Fibroblast of pulmonary artery (primary cell): ENCODE measurements around the gene CLEC3A.

Source experiments
- DNase-seq: peaks from one replicate; pipeline ENCODE4 v3.0.0-alpha.2; 2010; ENCODE audit warnings: low read depth
- H3K4me3 ChIP-seq: replicated peaks from 2 replicates; pipeline ENCODE4 v1.5.1; 2011; ENCODE audit warnings: low read depth, mild to moderate bottlenecking, control low read depth, low read length, moderate library complexity
- TF ChIP-seq, protein P1 (sequence below): IDR thresholded peaks from 2 replicates; pipeline ENCODE4 v1.5.1; 2011; ENCODE audit warnings: mild to moderate bottlenecking, control low read depth, low read length, inconsistent platforms; ENCODE audit errors: missing control alignments

CLEC3A gene

DNA sequence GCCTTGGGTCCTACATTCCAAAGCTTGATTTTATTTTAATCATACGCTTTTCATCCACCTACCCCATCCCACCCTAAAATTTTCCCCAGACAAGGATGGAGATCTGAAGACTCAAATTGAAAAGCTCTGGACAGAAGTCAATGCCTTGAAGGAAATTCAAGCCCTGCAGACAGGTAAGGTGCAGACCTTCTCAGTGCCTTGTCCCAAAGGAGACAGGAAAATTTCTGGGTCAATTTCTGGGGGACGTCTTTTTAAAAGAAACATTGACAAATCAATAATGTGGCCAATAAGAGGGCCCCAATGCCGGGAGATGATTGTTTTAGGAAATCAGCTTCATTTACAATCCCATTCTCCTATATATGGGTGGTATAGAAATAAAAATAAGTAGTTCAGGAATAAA lies 5.7 kb downstream of the CLEC3A start:
- TF ChIP-seq, protein P1, sequence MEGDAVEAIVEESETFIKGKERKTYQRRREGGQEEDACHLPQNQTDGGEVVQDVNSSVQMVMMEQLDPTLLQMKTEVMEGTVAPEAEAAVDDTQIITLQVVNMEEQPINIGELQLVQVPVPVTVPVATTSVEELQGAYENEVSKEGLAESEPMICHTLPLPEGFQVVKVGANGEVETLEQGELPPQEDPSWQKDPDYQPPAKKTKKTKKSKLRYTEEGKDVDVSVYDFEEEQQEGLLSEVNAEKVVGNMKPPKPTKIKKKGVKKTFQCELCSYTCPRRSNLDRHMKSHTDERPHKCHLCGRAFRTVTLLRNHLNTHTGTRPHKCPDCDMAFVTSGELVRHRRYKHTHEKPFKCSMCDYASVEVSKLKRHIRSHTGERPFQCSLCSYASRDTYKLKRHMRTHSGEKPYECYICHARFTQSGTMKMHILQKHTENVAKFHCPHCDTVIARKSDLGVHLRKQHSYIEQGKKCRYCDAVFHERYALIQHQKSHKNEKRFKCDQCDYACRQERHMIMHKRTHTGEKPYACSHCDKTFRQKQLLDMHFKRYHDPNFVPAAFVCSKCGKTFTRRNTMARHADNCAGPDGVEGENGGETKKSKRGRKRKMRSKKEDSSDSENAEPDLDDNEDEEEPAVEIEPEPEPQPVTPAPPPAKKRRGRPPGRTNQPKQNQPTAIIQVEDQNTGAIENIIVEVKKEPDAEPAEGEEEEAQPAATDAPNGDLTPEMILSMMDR = no peak
- no peak overlapping the region for H3K4me3 ChIP-seq
- DNase-seq = no peak

DNA sequence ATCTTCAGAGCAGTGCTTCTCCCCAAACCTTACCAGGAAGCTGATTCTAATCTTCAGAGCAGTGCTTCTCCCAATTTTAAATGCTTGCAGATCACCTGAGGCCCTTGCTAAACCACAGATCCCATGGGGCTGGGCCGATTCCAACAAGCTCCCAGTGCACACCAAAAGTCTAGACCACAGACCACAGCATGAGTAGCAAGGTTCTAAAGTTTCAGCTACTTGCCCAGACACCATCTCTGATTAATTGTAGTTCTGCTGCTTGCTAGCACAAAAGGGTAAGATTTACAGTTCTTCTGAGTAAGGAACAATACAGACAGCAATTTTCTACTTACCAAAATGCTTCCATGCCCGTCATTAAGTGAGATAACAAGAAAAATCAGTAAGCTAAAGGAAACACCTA lies 12.2 kb downstream of the CLEC3A start:
- H3K4me3 ChIP-seq = no peak overlapping the region
- TF ChIP-seq, protein P1 = no peak
- DNase-seq = no peak

DNA sequence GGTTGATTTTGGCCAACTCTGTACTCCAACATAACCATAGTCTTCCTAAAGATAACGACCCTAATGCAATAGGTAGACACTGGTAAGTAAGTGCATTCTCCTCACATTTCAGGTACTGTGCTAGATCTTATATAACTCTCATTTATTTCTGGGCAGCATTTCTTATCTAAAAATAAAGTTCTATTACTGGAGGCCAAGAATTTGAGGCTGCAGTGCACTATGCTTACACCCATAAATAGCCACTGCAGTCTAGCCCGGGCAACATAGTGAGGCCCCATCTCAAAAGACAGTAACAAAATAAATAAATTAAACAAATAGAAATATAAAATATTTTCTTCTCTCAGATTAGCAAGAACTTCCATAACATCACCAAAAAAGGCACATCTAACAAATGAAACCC lies 12.7 kb downstream of the CLEC3A start:
- TF ChIP-seq, protein P1 = no peak
- H3K4me3 ChIP-seq = no peak overlapping the region
- DNase-seq = no peak

DNA sequence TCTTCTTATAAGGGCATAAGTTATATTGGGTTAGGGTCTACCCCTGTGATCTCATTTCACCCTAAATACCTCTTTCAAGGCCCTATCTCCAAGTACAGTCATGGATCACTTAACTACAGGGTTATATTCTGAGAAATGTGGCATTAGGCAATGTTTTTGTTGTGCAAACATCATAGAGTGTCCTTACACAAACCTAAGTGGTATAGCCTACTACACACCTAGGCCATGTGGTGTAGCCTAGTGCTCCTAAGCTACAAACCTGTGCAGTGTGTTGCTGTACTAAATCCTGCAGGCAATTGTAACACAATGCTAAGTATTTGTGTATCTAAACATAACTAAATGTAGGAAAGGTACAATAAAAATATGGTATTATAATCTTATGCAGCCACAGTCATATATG lies 18.0 kb downstream of the CLEC3A start:
- H3K4me3 ChIP-seq = no peak overlapping the region
- DNase-seq = no peak
- TF ChIP-seq, protein P1 = no peak

DNA sequence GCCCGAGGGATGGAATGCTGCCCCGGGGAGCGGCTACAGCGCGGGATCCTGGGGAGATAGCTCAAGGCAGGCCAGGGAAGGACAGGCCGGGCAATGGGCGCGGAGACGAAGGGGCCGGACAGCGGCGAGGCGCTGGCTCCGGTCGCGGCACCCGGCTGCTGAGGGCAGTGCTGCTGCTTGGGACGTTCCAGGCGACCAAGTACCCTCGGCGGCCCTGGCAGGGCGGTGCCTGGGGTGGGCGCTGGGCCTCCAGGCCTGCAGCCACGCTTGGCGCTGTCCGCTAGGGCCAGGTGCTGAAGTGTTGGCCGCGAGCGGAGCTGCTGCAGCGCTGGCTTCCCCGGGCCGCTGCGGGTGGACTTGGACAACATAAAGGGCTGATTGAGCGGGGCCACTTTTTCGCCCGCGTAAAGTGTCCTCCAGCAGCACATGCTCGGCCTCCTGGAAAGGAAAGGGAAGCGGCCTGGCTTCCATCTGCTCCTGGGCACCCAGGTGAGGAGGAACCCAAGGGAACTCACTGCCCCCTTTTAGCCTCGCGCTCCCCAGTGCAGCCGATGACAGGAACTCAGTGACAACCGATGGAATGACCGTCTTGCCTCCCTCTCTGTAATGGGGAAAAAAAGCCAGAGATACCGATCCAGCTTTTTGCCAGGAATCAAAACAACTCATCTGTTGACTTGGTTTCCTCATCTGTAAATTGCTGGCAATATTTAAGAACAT lies 23.7 kb downstream of the CLEC3A start:
- H3K4me3 ChIP-seq = no peak overlapping the region
- peak; percentile 57 for DNase-seq
- TF ChIP-seq, protein P1 = no peak

DNA sequence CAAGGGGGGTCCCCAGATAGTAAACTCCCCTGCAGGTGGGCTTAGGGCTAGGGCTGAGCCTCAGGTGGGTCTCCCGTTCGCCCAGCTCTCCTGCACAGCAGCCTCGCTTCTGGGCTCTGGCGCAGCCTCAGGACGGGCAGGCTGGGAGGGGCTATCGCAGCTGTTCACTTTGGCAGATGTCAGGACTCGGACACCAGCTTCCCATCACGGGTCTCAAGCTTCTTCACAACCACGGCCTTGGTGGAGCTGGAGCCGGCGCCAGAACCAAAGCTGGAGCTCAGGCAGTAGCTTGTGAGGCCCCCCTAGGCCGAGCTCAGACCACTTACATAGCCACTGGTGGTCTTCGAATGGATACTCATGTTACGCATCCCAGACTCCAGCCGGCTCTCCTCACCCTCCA lies 26.0 kb downstream of the CLEC3A start:
- H3K4me3 ChIP-seq = no peak overlapping the region
- TF ChIP-seq, protein P1 = no peak
- DNase-seq = no peak
